Effector memory CD8-positive, alpha-beta T cell (primary cell): ENCODE measurements around the gene NEK4.
"Not testable (repeated sequence)": the region's sequence is repeated elsewhere in the genome, so short reads cannot be mapped to it uniquely, and the experiment has no call there.

Experiments
- ATAC-seq: fragments of 150-1000 bp; cut with Tn5 transposase; replicated peaks from 2 replicates; pipeline ENCODE4 v1.10.0; 2021; ENCODE audit warnings: mild to moderate bottlenecking, moderate library complexity
- DNase-seq, 3 experiments: peaks; one replicate each; pipeline ENCODE4 v3.0.0; 2021
- H3K27ac Mint-ChIP-seq, 2 donors: one replicate each; pipeline ENCODE4 v1.8.0; 2022; ENCODE audit warnings: mild to moderate bottlenecking in 2 of 2, mixed read lengths in 2 of 2, moderate library complexity in 2 of 2
- H3K27me3 Mint-ChIP-seq, 2 donors: one replicate each; pipeline ENCODE4 v1.8.0; 2022; ENCODE audit warnings: mixed read lengths in 2 of 2
- H3K36me3 Mint-ChIP-seq: one replicate; pipeline ENCODE4 v1.8.0; 2022; ENCODE audit warnings: mild to moderate bottlenecking, moderate library complexity, mixed read lengths; ENCODE audit not compliant: insufficient read depth
- H3K4me1 Mint-ChIP-seq, 2 donors: one replicate each; pipeline ENCODE4 v1.8.0; 2022; ENCODE audit warnings: low read depth in 2 of 2, mixed read lengths in 2 of 2
- H3K4me3 Mint-ChIP-seq, 2 donors: one replicate each; pipeline ENCODE4 v1.8.0; 2022; ENCODE audit warnings: mild to moderate bottlenecking in 2 of 2, mixed read lengths in 2 of 2, moderate library complexity in 2 of 2
- H3K9me3 Mint-ChIP-seq, 2 donors: one replicate each; pipeline ENCODE4 v1.8.0; 2022; ENCODE audit warnings: mixed read lengths in 2 of 2

The NEK4 gene

DNA sequence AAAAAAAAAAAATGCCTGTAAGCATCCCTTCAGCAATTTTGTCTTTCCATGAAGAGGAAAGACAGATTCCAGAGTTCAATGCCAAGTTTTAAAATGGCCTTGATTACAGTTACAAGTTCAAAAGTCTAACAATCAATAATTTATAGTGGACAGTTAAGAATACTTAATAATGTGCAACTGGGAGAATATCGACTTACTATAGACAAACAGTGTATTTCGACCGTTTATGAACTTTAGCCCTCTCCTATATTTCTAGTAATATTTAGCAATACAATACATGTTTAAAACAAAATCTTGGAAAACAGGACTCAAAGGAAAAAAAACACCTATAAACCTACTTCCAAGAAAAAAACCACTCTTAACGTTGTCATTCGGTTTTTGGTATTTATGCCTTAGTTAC lies 86.6 kb downstream of the NEK4 start:
- Mint-ChIP-seq H3K27me3 (no peaks in the 10 kb centered on the region), H3K36me3 (peaks cover 43% of the 10 kb centered on the region), H3K4me1 (peaks cover 23 to 36% of the 10 kb centered on the region in 2 donors), H3K9me3 (no peaks in the 10 kb centered on the region), H3K4me3 (peak overlapping the region; percentile 95 to 96), H3K27ac (peak overlapping the region; percentile 98 to 99)
- no peak for DNase-seq
- no peak for ATAC-seq

DNA sequence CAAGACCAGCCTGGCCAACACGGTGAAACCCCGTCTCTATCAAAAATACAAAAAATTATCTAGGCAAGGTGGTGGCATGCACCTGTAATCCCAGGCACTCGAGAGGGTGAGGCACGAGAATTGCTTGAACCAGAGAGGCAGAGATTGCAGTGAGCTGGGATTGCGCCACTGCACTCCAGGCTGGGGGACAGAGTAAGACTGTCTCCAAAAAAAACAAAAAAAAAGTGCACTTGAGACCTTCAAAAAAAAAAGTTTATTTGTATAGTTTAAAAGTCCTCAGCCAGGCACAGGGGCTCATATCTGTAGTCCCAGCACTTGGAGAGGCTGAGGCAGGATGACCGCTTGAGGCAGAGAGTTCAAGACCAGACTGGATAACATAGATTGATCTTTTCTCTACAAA lies 87.1 kb downstream of the NEK4 start:
- no peak for ATAC-seq

GRCh38 chr3:52682016-52682415 lies 88.7 kb downstream of the NEK4 start:
- H3K9me3 Mint-ChIP-seq = no peaks in the 10 kb centered on the region
- H3K4me1 Mint-ChIP-seq = peaks cover 27 to 38% of the 10 kb centered on the region in 2 donors
- H3K27ac Mint-ChIP-seq = peak overlapping the region; percentile 9 to 62
- H3K4me3 Mint-ChIP-seq = no peak overlapping the region
- ATAC-seq = no peak
- H3K27me3 Mint-ChIP-seq = no peaks in the 10 kb centered on the region
- no peak for DNase-seq
- H3K36me3 Mint-ChIP-seq = peaks cover 46% of the 10 kb centered on the region

More for the DNA sequence above, 87.1 kb downstream of the NEK4 start:
- Mint-ChIP-seq H3K27me3 (no peaks in the 10 kb centered on the region), H3K36me3 (peaks cover 43% of the 10 kb centered on the region), H3K4me1 (peaks cover 27 to 41% of the 10 kb centered on the region in 2 donors), H3K9me3 (no peaks in the 10 kb centered on the region), H3K4me3 (no peak overlapping the region), H3K27ac (peak overlapping the region; percentile 41 to 49)
- no peak for DNase-seq

DNA sequence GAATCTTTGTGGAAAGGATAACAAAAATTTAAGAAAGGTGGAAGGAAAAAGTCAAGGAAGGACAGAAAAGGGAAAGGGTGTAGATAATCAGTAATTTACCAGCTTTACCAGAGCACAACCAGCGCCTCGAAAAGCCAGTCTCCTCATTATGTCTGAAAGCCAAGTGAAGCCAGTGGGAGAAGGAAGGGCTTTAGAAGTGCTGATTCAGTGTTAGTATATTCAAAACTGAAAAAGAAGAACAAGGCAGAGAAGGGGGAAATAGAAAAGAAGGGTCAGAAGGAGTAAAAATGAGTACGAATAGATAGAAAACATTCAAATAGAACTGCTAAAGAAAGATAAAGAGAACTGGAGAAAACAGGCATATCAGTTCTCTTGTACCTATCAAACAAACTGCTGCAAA lies 89.1 kb downstream of the NEK4 start:
- DNase-seq (no peak), ATAC-seq (no peak)
- Mint-ChIP-seq H3K9me3 (no peaks in the 10 kb centered on the region), H3K4me1 (peaks cover 26 to 35% of the 10 kb centered on the region in 2 donors), H3K36me3 (peaks cover 50% of the 10 kb centered on the region), H3K4me3 (no peak overlapping the region), H3K27me3 (no peaks in the 10 kb centered on the region), H3K27ac (peak overlapping the region; percentile 9 to 62)

DNA sequence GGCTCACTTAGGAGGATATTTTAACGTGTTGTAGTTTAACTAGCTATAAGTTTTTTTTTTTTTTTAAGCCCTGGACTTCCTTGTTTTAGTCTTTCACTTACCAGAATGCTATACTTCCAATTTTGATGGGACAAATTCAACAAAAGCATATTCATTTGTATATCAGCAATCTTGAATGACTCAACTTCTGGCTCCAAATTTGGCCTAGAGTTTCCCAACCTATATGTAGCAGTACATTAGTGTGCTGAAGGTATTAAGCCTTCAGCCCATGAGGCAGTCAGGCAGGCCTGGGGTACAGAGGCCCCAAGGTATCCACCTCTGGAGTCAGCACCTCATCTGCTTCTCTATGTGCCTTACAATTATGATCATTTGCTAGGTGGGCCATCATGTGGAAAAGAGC lies 90.9 kb downstream of the NEK4 start:
- DNase-seq (no peak), ATAC-seq (no peak)
- no peaks in the 10 kb centered on the region for H3K9me3 Mint-ChIP-seq
- H3K27me3 Mint-ChIP-seq = no peaks in the 10 kb centered on the region
- H3K4me3 Mint-ChIP-seq = no peak overlapping the region
- peaks cover 55% of the 10 kb centered on the region for H3K36me3 Mint-ChIP-seq
- peak overlapping the region; percentile 78 to 83 for H3K27ac Mint-ChIP-seq
- peaks cover 20 to 27% of the 10 kb centered on the region in 2 donors for H3K4me1 Mint-ChIP-seq

GRCh38 chr3:52679199-52679538 lies 91.6 kb downstream of the NEK4 start:
- ATAC-seq (no peak), DNase-seq (no peak)
- Mint-ChIP-seq H3K27me3 (no peaks in the 10 kb centered on the region), H3K9me3 (no peaks in the 10 kb centered on the region), H3K4me3 (no peak overlapping the region), H3K4me1 (peaks cover 14 to 23% of the 10 kb centered on the region in 2 donors), H3K27ac (peak overlapping the region in 1 of 2 donors; percentile 78), H3K36me3 (peaks cover 60% of the 10 kb centered on the region)

DNA sequence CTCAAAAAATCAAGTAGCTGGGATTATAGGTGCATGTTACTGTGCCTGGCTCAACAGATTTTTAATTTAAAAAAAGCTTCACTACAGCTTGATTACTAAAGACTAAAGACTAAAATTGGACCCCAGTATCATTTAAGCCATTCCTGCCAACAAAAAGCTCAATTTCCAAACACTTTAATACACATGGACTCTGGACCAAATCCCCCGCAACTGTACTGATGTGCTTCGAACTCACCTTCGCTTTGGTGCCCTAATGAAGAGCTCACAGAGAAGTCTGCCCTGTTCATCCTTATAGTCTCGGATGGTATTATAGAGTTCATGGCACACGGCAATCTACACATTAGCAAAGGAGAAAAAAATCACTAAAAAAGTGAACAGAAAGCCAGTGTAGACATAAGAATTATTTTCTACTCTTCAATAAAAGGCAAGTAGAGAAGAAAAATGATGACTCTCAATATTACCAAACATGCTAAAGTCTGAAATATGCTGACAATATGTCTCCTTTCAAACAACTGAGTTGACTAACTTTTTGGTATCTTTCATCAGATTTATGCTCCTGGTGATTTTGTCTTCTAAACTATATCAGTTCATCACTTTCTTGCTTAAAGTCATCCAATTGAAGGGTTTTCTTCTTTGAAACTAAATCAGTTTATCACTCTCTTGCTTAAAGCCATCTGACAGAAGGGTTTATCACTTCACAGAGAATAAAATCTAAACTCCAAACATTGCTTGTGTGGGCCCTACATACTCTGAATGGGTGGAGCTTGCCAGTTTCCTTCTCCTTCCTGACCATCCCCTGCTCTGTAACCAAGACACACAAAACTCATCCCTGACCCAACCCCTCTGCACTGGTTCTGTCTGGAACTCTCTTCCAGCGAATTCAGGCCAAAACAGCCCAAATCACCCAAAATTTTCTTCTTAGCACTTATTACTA lies 92.2 kb downstream of the NEK4 start:
- H3K36me3 Mint-ChIP-seq = peaks cover 65% of the 10 kb centered on the region
- H3K27ac Mint-ChIP-seq = no peak overlapping the region
- ATAC-seq = no peak
- DNase-seq = no peak
- no peaks in the 10 kb centered on the region for H3K27me3 Mint-ChIP-seq
- H3K9me3 Mint-ChIP-seq = no peaks in the 10 kb centered on the region
- H3K4me1 Mint-ChIP-seq = peaks cover 14 to 23% of the 10 kb centered on the region in 2 donors
- H3K4me3 Mint-ChIP-seq = no peak overlapping the region

GRCh38 chr3:52676201-52676600 lies 94.5 kb downstream of the NEK4 start:
- not testable (repeated sequence) for DNase-seq, H3K9me3 Mint-ChIP-seq, ATAC-seq, H3K27ac Mint-ChIP-seq, H3K4me3 Mint-ChIP-seq, H3K27me3 Mint-ChIP-seq
- peaks cover 77% of the 10 kb centered on the region for H3K36me3 Mint-ChIP-seq
- peaks cover 18 to 26% of the 10 kb centered on the region in 2 donors for H3K4me1 Mint-ChIP-seq

DNA sequence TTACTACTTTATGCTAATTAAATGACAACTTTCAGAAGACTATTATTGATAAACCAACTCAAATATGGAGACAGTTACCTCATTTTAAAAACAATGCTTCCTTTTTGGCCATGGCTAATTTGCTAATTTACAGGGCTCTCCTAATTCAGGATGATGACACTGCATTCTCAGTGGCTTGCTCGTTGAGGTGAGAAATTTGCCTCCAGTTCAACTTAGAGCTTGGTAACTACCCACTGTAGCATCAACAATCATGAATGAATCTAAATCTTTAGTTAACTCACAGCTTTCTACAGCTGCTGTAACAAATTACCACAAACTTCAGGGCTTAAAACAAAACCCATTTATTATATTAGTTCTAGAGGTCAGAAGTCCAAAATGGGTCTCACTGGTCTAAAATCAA lies 99.1 kb downstream of the NEK4 start:
- Mint-ChIP-seq H3K4me1 (peaks cover 23 to 29% of the 10 kb centered on the region in 2 donors), H3K27ac (peak overlapping the region; percentile 79 to 83), H3K27me3 (no peaks in the 10 kb centered on the region), H3K4me3 (peak overlapping the region in 1 of 2 donors; percentile 54), H3K9me3 (no peaks in the 10 kb centered on the region), H3K36me3 (peaks cover 70% of the 10 kb centered on the region)
- ATAC-seq (no peak), DNase-seq (no peak)

DNA sequence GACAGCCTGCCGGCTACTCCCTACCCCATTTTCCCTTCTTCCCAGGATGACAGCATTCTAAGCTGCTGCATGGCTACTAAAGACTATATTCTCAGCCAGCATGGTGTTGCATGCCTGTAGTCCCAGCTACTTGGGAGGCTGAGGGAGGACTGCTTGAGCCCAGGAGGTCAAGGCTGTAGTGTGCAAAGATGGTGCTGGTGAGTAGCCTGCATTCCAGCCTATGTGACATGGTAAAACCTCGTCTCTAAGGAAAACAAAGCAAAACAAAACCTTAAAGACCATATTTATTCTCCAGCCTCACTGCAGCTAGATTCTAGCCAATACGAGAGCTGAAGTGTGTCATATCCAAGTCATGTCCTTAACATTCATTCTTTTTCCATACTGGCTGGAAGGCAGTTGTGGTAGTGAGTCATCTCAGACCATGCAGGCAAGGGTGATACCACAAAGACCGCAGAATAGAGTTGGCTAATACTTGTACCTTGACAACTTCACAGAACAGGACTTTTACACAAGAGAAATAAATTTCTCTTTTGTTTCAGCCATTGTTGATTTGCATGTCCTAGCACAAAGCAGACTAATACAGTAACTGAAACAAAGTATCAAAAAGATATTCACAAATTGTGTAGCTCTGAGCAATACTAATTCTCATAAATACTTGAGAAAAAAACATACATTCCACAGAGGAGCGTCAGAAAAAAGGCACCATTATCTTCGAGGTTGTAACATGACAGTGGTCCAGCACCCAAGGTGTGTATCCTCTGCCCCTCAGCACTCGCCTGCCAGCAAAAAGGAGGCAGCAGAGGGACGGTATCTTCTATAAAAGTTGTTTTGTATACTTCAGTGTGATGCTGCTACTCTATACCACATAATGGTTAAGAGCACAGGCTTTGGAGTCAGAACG lies 99.9 kb downstream of the NEK4 start:
- H3K9me3 Mint-ChIP-seq = no peaks in the 10 kb centered on the region
- H3K27ac Mint-ChIP-seq = peak overlapping the region; percentile 79 to 83
- H3K4me1 Mint-ChIP-seq = peaks cover 22 to 29% of the 10 kb centered on the region in 2 donors
- peaks cover 70% of the 10 kb centered on the region for H3K36me3 Mint-ChIP-seq
- H3K4me3 Mint-ChIP-seq = peak overlapping the region; percentile 48 to 54
- no peaks in the 10 kb centered on the region for H3K27me3 Mint-ChIP-seq
- ATAC-seq (peak; percentile 87), DNase-seq (peak in 1 of 3 experiments; percentile 4)

GRCh38 chr3:52663098-52663497 lies 107.6 kb downstream of the NEK4 start:
- Mint-ChIP-seq H3K27me3 (no peaks in the 10 kb centered on the region), H3K27ac (peak overlapping the region in 1 of 2 donors; percentile 74), H3K9me3 (no peaks in the 10 kb centered on the region), H3K36me3 (peaks cover 70% of the 10 kb centered on the region), H3K4me1 (peaks cover 2 to 7% of the 10 kb centered on the region in 2 donors), H3K4me3 (no peak overlapping the region)
- DNase-seq (no peak), ATAC-seq (no peak)

- peaks cover 60% of the 10 kb centered on the region for H3K36me3 Mint-ChIP-seq
- ATAC-seq (no peak), DNase-seq (no peak)
- no peaks in the 10 kb centered on the region for H3K27me3 Mint-ChIP-seq
- H3K9me3 Mint-ChIP-seq = no peaks in the 10 kb centered on the region
- H3K4me3 Mint-ChIP-seq = no peak overlapping the region
- H3K4me1 Mint-ChIP-seq = peaks cover 2 to 7% of the 10 kb centered on the region in 2 donors
- H3K27ac Mint-ChIP-seq = no peak overlapping the region
Measured at GRCh38 chr3:52660046-52660445, 110.7 kb downstream of the NEK4 start.
